A549 (cell line): ENCODE measurements around the gene ARHGAP44.

Source experiments
- CEBPB ChIP-seq, 2 experiments: fragments of >200 bp in 1 of 2; sonication (Bioruptor Twin) in 1 of 2; formaldehyde crosslinking in 1 of 2; IDR thresholded peaks; 2 replicates each; pipeline ENCODE4 v1.6.1; 2012 to 2016
- CTCF ChIP-seq: fragments of >200 bp; sonication (Bioruptor Twin); formaldehyde crosslinking; IDR thresholded peaks from 3 replicates; pipeline ENCODE4 v1.5.1; 2016
- EHMT2 ChIP-seq: fragments of 200-600 bp; sonication (generic); IDR thresholded peaks from 2 replicates; pipeline ENCODE4 v1.6.1; 2016; ENCODE audit warnings: antibody characterized with exemption, low read depth, mild to moderate bottlenecking, moderate library complexity
- HMGXB4 ChIP-seq: fragments of 250-450 bp; sonication (Bioruptor Pico); IDR thresholded peaks from 2 replicates; pipeline ENCODE4 v1.5.0; 2021; ENCODE audit warnings: mild to moderate bottlenecking, moderate library complexity, borderline replicate concordance
- MAFK ChIP-seq: fragments of 450-650 bp; IDR thresholded peaks from 2 replicates; pipeline ENCODE4 v1.6.1; 2014; ENCODE audit not compliant: partially characterized antibody
- PHF8 ChIP-seq: fragments of 200-600 bp; sonication (generic); IDR thresholded peaks from 2 replicates; pipeline ENCODE4 v1.6.1; 2016; ENCODE audit warnings: low read depth, mild to moderate bottlenecking, antibody characterized with exemption, moderate library complexity, borderline replicate concordance
- POLR2A ChIP-seq: IDR thresholded peaks from 2 replicates; pipeline ENCODE4 v1.6.1; 2012; ENCODE audit warnings: mild to moderate bottlenecking, low read length
- RAD21 ChIP-seq, 2 experiments: fragments of >200 bp in 1 of 2; sonication (Bioruptor Twin) in 1 of 2; formaldehyde crosslinking in 1 of 2; IDR thresholded peaks in 1 of 2; conservative IDR thresholded peaks in 1 of 2; 2 replicates in 1 of 2; 3 replicates in 1 of 2; pipeline ENCODE4 v1.6.1; 2012 to 2018; ENCODE audit warnings: inconsistent platforms in 1 of 2
- ZC3H11A ChIP-seq: fragments of 450-650 bp; IDR thresholded peaks from 2 replicates; pipeline ENCODE4 v1.6.1; 2014; ENCODE audit warnings: antibody characterized with exemption, mild to moderate bottlenecking

GRCh38 chr17:12830777-12831247 is 41.5 kb downstream of the ARHGAP44 start:
- TF ChIP-seq CTCF (no peak), PHF8 (no peak), RAD21 (conservative IDR thresholded peaks at IDR 0.05 in 1 of 2, IDR thresholded peaks at IDR 0.05 in 1 of 2) (no peak), CEBPB (IDR thresholded peaks at IDR 0.05) (no peak), ZC3H11A (no peak), HMGXB4 (CRISPR knock-in tag) (no peak), POLR2A (no peak), EHMT2 (no peak), MAFK (no peak)
